Activated CD8-positive, alpha-beta memory T cell treated with anti-CD3 and anti-CD28 coated beads for 36 hours (primary cell): ENCODE results near the gene ASB8. TPM values are rescaled to one million over a fixed set of nuclear protein-coding genes. Genes with fewer than 3 reads are reported as not detected.

Source experiments
- CTCF ChIA-PET: fragments of 350-600 bp; sonication (Branson Sonifier 250); formaldehyde crosslinking; loops from one replicate; lab custom pipeline; 2021; ENCODE audit warnings: antibody characterized with exemption; lab: Charles Lee
- POLR2A ChIA-PET: fragments of 350-600 bp; sonication (Branson Sonifier 250); formaldehyde crosslinking; loops from one replicate; lab custom pipeline; 2021; ENCODE audit warnings: antibody characterized with exemption; lab: Charles Lee
- total RNA-seq, 2 experiments: library from RNA; stranded (reverse); gene quantifications; one replicate each; pipeline ENCODE4 v1.2.3, GENCODE V29; 2021

The ASB8 gene
- total RNA-seq, result 10 to 100 TPM; 29.4 to 33.0 TPM

GRCh38 chr12:48157018-48157888, at the start of gene ASB8:
ASB8 (minus strand) TSS chr12:48157515; CDS start chr12:48153496, 4,019 bp downstream.
- ChIA-PET CTCF (interaction anchor here (0.7 to 1.4 kb wide), 4 partner anchors 26 to 47 kb away, joined by 3 to 7 read pairs (median 4); partner anchors contain the start of gene CCDC184), POLR2A (interaction anchor here (0.5 to 2.0 kb wide), 10 partner anchors 26 to 710 kb away, joined by 3 to 8 read pairs (median 3); partner anchors contain the start of genes CCDC184 and SENP1)

- ChIA-PET POLR2A (no interaction called here), CTCF (interaction anchor here (1.0 to 1.3 kb wide), 2 partner anchors 14 to 153 kb away, joined by 3 read pairs; no protein-coding TSS in a partner anchor)
Measured at GRCh38 chr12:48203192-48203591, 45.9 kb upstream of the ASB8 start, which contains the start of gene OR10AD1. OR10AD1 (minus strand) TSS chr12:48203292; CDS start chr12:48203292, 0 bp downstream.

DNA sequence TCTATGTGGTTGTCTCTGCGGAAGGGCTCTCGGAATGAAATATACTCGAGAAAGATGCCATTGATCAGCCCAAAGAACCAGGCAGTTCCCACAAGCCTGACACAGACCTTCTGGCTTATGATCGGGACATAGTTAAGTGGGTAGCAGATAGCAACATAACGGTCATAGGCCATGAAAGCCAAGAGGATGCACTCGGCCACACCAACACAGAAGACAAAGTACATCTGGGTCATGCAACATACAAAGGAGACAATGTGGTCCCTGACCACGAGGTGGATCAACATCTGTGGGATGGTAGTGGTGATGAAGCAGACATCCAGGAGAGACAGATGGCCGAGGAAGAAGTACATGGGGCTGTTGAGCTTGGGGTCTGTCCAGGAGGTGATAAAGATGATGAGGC, 45.5 kb upstream of the ASB8 start:
- CTCF ChIA-PET, result interaction anchor here (1.3 kb wide), 1 partner anchor 13 kb away, joined by 3 read pairs; no protein-coding TSS in a partner anchor
- POLR2A ChIA-PET, result no interaction called here

DNA sequence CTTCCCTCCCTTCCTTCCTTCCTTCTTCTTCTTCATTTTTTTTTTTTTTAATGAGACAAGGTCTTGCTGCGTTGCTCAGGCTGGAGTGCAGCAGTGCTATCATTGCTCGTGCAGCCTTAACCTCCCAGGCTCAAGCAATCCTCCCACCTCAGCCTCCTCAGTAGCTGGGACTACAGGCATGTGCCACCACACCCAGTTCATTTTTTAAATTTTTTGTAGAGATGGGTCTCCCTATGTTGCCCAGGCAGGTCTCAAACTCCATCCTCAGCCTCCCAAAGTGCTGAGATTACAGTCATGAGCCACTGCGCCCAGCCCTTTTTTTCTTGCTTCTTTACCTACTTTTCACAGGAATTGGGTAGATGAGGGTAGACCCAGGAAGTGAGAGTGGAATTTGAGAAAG, 44.2 kb upstream of the ASB8 start:
- CTCF ChIA-PET, result interaction anchor here (0.6 kb wide), 1 partner anchor 479 kb away, joined by 4 read pairs; no protein-coding TSS in a partner anchor
- POLR2A ChIA-PET, result no interaction called here

DNA sequence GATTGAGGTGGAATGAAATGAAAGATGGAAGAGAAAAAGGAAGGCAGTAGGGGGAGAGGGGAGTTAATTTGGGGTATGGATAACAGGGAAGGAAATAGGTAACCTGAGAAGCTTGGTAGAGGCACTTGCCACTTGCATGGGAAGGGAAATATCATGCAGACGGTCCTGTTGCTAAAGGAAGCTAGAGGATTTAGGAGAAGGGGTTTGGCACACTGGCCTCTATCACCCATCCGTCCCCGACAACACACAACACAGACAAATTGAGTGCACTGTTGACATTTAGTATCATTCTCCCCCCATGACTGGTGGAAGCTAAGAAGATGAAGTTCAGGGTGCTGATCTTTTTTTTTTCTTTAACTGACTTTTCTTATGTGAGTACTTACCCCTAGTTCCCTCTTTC, 43.8 kb upstream of the ASB8 start:
- CTCF ChIA-PET, result interaction anchor here (0.6 to 1.1 kb wide), 2 partner anchors 12 to 479 kb away, joined by 3 to 4 read pairs; no protein-coding TSS in a partner anchor

DNA sequence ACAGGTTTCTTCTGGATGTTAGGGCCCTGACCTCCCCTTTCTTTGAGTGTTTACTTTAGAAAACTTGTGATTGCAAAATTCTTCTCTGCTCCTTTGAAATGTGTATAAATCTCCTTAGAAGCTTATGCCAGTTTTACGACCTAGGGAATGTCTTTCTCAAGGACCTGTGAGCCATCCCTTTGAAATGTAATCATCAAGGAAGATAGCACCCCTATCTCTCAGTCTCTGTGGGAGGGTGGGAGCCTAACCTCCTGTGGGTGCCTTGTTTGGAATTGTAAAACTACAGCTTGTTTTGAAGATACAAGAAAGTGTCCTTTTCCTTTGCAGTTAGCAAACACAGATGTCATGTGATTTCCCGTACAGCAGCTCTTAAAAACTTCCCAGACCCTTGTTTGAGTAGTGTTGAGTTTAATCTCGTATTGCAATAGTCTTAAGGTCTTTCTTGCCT, 42.5 kb upstream of the ASB8 start:
- POLR2A ChIA-PET, result interaction anchor here (0.6 to 1.2 kb wide), 2 partner anchors 42 to 1967 kb away, joined by 3 read pairs; partner anchors contain the start of gene CERS5
- CTCF ChIA-PET, result interaction anchor here (3.5 kb wide), 1 partner anchor 419 kb away, joined by 17 read pairs; no protein-coding TSS in a partner anchor

More for the DNA sequence above, 43.8 kb upstream of the ASB8 start:
- POLR2A ChIA-PET, result no interaction called here

DNA sequence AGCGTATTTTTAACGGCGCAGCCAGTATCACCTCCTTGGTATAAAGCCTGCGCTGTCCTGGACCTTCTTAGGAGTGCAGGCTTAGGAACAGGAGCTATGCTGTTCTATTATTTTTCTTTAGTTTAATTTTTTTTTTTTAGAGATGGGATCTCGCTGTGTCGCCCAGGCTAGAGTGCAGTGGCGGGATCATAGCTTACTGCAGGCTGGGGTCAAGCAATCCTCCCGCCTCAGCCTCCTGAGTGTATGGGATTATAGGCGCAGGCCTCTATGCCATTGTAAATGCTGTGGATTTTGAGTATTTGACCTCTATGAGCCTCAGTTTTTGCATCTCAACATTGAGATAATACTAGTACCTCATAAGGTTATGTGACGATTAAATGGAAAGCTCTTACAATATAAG, 41.7 kb upstream of the ASB8 start:
- ChIA-PET POLR2A (interaction anchor here (0.7 to 2.3 kb wide), 4 partner anchors 12 to 1968 kb away, joined by 3 to 7 read pairs (median 3); partner anchors contain the start of genes ASB8 and CERS5), CTCF (interaction anchor here (0.7 to 3.5 kb wide), 3 partner anchors 34 to 419 kb away, joined by 3 to 17 read pairs (median 7); partner anchors contain the start of gene ASB8)

DNA sequence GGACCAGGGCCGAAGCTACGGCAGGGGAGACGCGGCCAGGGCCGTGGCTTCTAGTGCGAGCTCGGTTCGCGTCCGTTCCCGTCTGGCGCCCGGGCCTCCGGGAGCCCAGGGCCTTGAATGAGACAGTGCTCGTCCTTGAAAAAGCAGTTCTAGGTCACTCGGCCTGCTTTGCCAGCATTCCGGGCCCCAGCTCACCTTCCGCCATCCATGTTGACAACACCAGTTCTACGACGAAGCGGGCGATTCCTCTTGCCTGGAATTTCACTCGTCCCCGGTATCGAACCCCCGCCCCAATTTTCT, 41.3 kb upstream of the ASB8 start:
- ChIA-PET CTCF (interaction anchor here (0.7 to 3.5 kb wide), 3 partner anchors 34 to 420 kb away, joined by 3 to 17 read pairs (median 7); partner anchors contain the start of gene ASB8), POLR2A (interaction anchor here (0.7 to 2.3 kb wide), 4 partner anchors 12 to 1968 kb away, joined by 3 to 7 read pairs (median 3); partner anchors contain the start of genes ASB8 and CERS5)

- POLR2A ChIA-PET, result interaction anchor here (1.0 to 2.3 kb wide), 5 partner anchors 9 to 1969 kb away, joined by 3 to 7 read pairs (median 3); partner anchors contain the start of genes ASB8, CERS5 and SENP1
Measured at GRCh38 chr12:48197971-48198671, 40.8 kb upstream of the ASB8 start.

GRCh38 chr12:48197549-48197970, 40.2 kb upstream of the ASB8 start:
- ChIA-PET CTCF (interaction anchor here (1.1 to 3.5 kb wide), 6 partner anchors 9 to 456 kb away, joined by 4 to 17 read pairs (median 6); partner anchors contain the start of genes ASB8, CCDC184 and SENP1), POLR2A (interaction anchor here (0.6 to 2.3 kb wide), 4 partner anchors 9 to 104 kb away, joined by 3 to 7 read pairs (median 4); partner anchors contain the start of gene SENP1)

More at GRCh38 chr12:48197971-48198671, 40.8 kb upstream of the ASB8 start:
- CTCF ChIA-PET, result interaction anchor here (1.1 to 3.5 kb wide), 6 partner anchors 9 to 457 kb away, joined by 4 to 17 read pairs (median 6); partner anchors contain the start of genes ASB8, CCDC184 and SENP1

GRCh38 chr12:48194799-48195201, 37.5 kb upstream of the ASB8 start:
- POLR2A ChIA-PET, result interaction anchor here (0.6 kb wide), 1 partner anchor 92 kb away, joined by 6 read pairs; no protein-coding TSS in a partner anchor

GRCh38 chr12:48193623-48194022, 36.3 kb upstream of the ASB8 start:
- ChIA-PET POLR2A (no interaction called here), CTCF (no interaction called here)

More at GRCh38 chr12:48194799-48195201, 37.5 kb upstream of the ASB8 start:
- CTCF ChIA-PET, result interaction anchor here (1.0 kb wide), 1 partner anchor 10 kb away, joined by 3 read pairs; no protein-coding TSS in a partner anchor

GRCh38 chr12:48192861-48193260, 35.5 kb upstream of the ASB8 start:
- ChIA-PET POLR2A (no interaction called here), CTCF (no interaction called here)

- CTCF ChIA-PET, result no interaction called here
- POLR2A ChIA-PET, result no interaction called here
Measured at GRCh38 chr12:48191096-48191495, 33.8 kb upstream of the ASB8 start.

DNA sequence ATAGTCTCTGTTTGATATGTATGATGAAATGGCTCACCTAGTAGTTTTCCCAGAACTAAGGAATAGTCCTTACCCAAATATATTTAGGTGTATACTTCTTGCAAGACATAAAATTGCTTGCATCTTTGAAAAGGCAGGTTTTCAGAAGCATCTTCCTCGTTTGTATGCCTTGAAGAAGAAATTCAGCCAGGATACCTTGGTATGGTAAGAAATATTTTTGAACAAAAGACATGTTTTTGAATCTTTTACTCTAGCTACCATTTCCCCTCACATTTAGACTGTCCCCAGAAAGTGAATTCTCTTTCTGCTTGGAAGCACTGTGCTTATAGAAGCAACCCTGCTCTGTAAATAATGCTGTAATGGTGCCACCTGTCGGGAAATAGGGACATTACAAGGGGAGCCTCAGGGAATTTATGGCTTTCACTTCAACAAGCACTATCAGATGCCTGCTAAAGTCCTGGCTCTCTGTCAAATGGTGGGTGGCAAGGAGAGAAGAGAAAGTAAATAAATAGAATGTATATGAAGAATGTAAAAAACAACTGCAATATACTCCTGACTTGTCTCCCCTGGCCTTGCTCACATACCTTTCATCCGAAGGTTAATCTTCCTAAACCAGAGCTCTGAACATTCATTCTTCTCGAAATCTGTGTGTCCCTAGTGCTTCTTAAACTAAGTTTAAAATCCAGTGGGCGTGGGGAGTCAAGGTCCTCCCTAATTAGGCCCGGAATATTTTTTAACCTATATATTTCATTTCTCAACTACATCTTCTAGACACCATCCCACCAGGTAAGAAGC, 32.2 kb upstream of the ASB8 start:
- CTCF ChIA-PET, result interaction anchor here (0.6 to 1.7 kb wide), 11 partner anchors 8 to 258 kb away, joined by 3 to 8 read pairs (median 3); partner anchors contain the start of gene OR10AD1
- POLR2A ChIA-PET, result interaction anchor here (0.8 kb wide), 1 partner anchor 8 kb away, joined by 3 read pairs; no protein-coding TSS in a partner anchor

- POLR2A ChIA-PET, result no interaction called here
- CTCF ChIA-PET, result interaction anchor here (0.8 to 1.7 kb wide), 3 partner anchors 10 to 225 kb away, joined by 3 to 8 read pairs (median 4); no protein-coding TSS in a partner anchor
Measured at GRCh38 chr12:48187916-48188695, 30.8 kb upstream of the ASB8 start.
